ENCODE measurements around the gene WDR33.

WDR33 gene

GRCh38 chr2:127655209-127656073 lies 155.5 kb downstream of the WDR33 start:
- no peak for DNase-seq (ENCODE audit: low spot score)

- DNase-seq (ENCODE audit: low spot score) = no peak
Observed at GRCh38 chr2:127654838-127655175, 156.2 kb downstream of the WDR33 start.

DNA sequence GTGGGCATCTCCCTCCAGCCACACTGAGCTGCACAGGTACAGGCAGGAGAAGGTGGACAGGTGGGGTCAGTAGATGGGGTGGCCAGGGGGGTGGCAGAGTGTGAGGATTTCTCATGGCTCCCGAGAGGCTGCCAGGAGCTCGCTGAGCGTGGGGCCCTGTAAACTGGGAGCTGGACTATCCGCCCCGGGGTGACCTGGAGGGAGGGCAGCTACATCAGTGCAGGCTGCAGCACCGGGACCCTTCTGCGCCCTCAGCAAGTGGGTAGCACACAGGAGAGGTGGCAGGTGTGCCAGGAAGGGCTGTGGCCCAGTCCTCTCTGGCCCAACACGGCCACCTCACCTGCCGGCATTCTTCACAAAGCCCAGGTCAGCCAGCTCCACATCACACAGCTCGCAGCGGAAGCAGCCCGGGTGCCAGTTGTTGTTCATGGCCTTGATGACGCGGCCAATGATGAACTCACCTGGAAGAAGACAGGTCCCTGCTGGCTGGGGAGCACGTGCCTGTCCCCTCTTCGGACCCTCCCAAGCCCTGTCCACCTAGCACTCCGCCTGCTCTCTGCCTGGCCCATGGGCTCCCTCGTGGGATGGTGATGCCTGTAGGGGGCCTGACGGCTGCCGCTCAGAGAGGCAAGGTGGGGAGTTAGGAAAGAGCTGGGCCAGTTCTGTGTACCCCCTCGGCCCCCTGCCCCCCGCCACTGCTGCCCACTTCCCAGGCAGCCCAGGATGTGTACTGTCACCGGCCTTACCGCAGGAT lies 156.7 kb downstream of the WDR33 start:
- no peak for DNase-seq (ENCODE audit: low spot score)

- DNase-seq (ENCODE audit: low spot score) = no peak
Observed at GRCh38 chr2:127653421-127654083, 157.4 kb downstream of the WDR33 start.

DNA sequence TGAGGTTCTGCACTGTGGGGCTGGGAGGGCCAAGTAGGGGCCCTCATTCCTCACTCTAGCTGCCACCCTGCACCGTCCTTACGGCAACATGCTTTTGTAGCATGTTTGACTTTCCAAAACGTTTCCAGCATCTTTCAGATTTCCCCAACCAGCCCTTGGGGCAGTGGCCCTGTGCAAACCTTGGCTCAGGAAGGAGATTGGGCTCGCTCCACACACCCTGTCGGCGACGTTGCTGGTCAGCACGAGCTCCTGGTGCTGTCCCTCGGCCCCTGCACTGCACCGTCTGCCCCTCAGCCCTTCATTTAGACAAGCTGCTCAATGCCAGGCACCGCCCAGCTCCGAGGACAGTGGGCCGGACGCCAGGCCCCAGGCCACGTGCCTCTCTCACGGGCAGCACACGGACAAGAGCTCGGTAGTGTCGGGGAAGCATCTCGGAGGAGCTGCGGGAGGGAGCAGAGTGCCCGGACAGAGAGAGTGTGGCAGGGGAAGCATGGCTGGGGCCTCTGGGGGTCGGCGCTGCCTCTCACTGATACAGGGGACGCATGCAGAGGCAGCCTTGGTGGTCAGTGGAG lies 158.1 kb downstream of the WDR33 start:
- no peak for DNase-seq (ENCODE audit: low spot score)

GRCh38 chr2:127651971-127652550 lies 158.9 kb downstream of the WDR33 start:
- no peak for DNase-seq (ENCODE audit: low spot score)

- no peak for DNase-seq (ENCODE audit: low spot score)
Observed at GRCh38 chr2:127651381-127651809, 159.6 kb downstream of the WDR33 start.

Data from HuH-7.5 (cell line).